ENCODE results near the gene SLC6A13. TPM values are rescaled to one million over a fixed set of nuclear protein-coding genes. Genes with fewer than 3 reads are reported as not detected.

SLC6A13 gene
- total RNA-seq, 1 experiment from 2014 or later, result 3.5 TPM

- no peaks in the 10 kb centered on the region for H3K36me3 Mint-ChIP-seq (ENCODE audit: insufficient read depth, unreplicated experiment)
- peaks cover 52% of the 10 kb centered on the region for H3K27me3 Mint-ChIP-seq (ENCODE audit: unreplicated experiment)
- H3K9me3 Mint-ChIP-seq (ENCODE audit: low read depth, unreplicated experiment), result no peaks in the 10 kb centered on the region
- TF ChIP-seq CTCF (IDR thresholded peaks at IDR 0.05; ENCODE audit: unreplicated experiment), result no peak
- no TSS peak for BruUV-seq (replicated peaks)
- DNase-seq, result no peak
- no peak overlapping the region for H3K27ac Mint-ChIP-seq (ENCODE audit: unreplicated experiment)
- H3K4me3 Mint-ChIP-seq (ENCODE audit: low read depth, unreplicated experiment), result no peak overlapping the region
- CTCF ChIA-PET, result no interaction called here
- intact Hi-C loops (cut with micrococcal nuclease; ENCODE audit: unreplicated experiment), result no loop called here
- H3K4me1 Mint-ChIP-seq (ENCODE audit: low read depth, unreplicated experiment), result peaks cover 10% of the 10 kb centered on the region
Measured at GRCh38 chr12:175759-176158, 86.9 kb downstream of the SLC6A13 start.

- no peak for DNase-seq
- Mint-ChIP-seq H3K27ac (ENCODE audit: unreplicated experiment) (no peak overlapping the region), H3K36me3 (ENCODE audit: insufficient read depth, unreplicated experiment) (no peaks in the 10 kb centered on the region), H3K4me3 (ENCODE audit: low read depth, unreplicated experiment) (no peak overlapping the region), H3K4me1 (ENCODE audit: low read depth, unreplicated experiment) (peaks cover 10% of the 10 kb centered on the region), H3K9me3 (ENCODE audit: low read depth, unreplicated experiment) (no peaks in the 10 kb centered on the region), H3K27me3 (ENCODE audit: unreplicated experiment) (peaks cover 57% of the 10 kb centered on the region)
- intact Hi-C loops (cut with micrococcal nuclease; ENCODE audit: unreplicated experiment), result no loop called here
- CTCF ChIA-PET, result no interaction called here
- no peak for TF ChIP-seq CTCF (IDR thresholded peaks at IDR 0.05; ENCODE audit: unreplicated experiment)
- no TSS peak for BruUV-seq (replicated peaks)
Measured at GRCh38 chr12:175250-175649, 87.4 kb downstream of the SLC6A13 start.

GRCh38 chr12:174596-174995 lies 88.0 kb downstream of the SLC6A13 start:
- DNase-seq, result no peak

GRCh38 chr12:174124-174523 lies 88.5 kb downstream of the SLC6A13 start:
- no peak for DNase-seq
- H3K27ac Mint-ChIP-seq (ENCODE audit: unreplicated experiment), result no peak overlapping the region
- H3K4me3 Mint-ChIP-seq (ENCODE audit: low read depth, unreplicated experiment), result no peak overlapping the region
- peaks cover 68% of the 10 kb centered on the region for H3K27me3 Mint-ChIP-seq (ENCODE audit: unreplicated experiment)
- H3K4me1 Mint-ChIP-seq (ENCODE audit: low read depth, unreplicated experiment), result peaks cover 10% of the 10 kb centered on the region
- BruUV-seq (replicated peaks), result no TSS peak
- H3K36me3 Mint-ChIP-seq (ENCODE audit: insufficient read depth, unreplicated experiment), result no peaks in the 10 kb centered on the region
- TF ChIP-seq CTCF (IDR thresholded peaks at IDR 0.05; ENCODE audit: unreplicated experiment), result no peak
- intact Hi-C loops (cut with micrococcal nuclease; ENCODE audit: unreplicated experiment), result no loop called here
- H3K9me3 Mint-ChIP-seq (ENCODE audit: low read depth, unreplicated experiment), result no peaks in the 10 kb centered on the region
- CTCF ChIA-PET, result interaction anchor here (0.6 kb wide), 1 partner anchor 775 kb away, joined by 3 read pairs; the partner anchor contains the start of gene RAD52

More at GRCh38 chr12:174596-174995, 88.0 kb downstream of the SLC6A13 start:
- intact Hi-C loops (cut with micrococcal nuclease; ENCODE audit: unreplicated experiment), result no loop called here
- peaks cover 63% of the 10 kb centered on the region for H3K27me3 Mint-ChIP-seq (ENCODE audit: unreplicated experiment)
- no peak for TF ChIP-seq CTCF (IDR thresholded peaks at IDR 0.05; ENCODE audit: unreplicated experiment)
- no TSS peak for BruUV-seq (replicated peaks)
- no peaks in the 10 kb centered on the region for H3K36me3 Mint-ChIP-seq (ENCODE audit: insufficient read depth, unreplicated experiment)
- H3K9me3 Mint-ChIP-seq (ENCODE audit: low read depth, unreplicated experiment), result no peaks in the 10 kb centered on the region
- CTCF ChIA-PET, result no interaction called here
- peaks cover 10% of the 10 kb centered on the region for H3K4me1 Mint-ChIP-seq (ENCODE audit: low read depth, unreplicated experiment)
- no peak overlapping the region for H3K27ac Mint-ChIP-seq (ENCODE audit: unreplicated experiment)
- H3K4me3 Mint-ChIP-seq (ENCODE audit: low read depth, unreplicated experiment), result no peak overlapping the region

Data from Calu3 (cell line).